Stimulated activated naive B cell treated with anti-CD40 and anti-IgM and Interleukin-4, amounts not matched to agents 10 μg/mL and 1 μg/mL and 100 μg/mL, for 72 hours (primary cell): ENCODE measurements around the gene SPAAR.
"Not testable (repeated sequence)": the region's sequence is repeated elsewhere in the genome, so short reads cannot be mapped to it uniquely, and the experiment has no call there.

ENCODE experiments used
- ATAC-seq, 2 donors: fragments of 150-1000 bp; cut with Tn5 transposase; replicated peaks; 2 replicates each; pipeline ENCODE4 v1.10.0; 2021; ENCODE audit warnings: moderate library complexity in 1 of 2
- DNase-seq: peaks from one replicate; pipeline ENCODE4 v3.0.0; 2021
- H3K27ac Mint-ChIP-seq: one replicate; pipeline ENCODE4 v1.8.0; 2022; ENCODE audit warnings: mild to moderate bottlenecking, mixed read lengths
- H3K27me3 Mint-ChIP-seq, 2 donors: one replicate each; pipeline ENCODE4 v1.8.0; 2022; ENCODE audit warnings: mixed read lengths in 2 of 2
- H3K36me3 Mint-ChIP-seq, 2 donors: one replicate each; pipeline ENCODE4 v1.8.0; 2022; ENCODE audit warnings: mixed read lengths in 2 of 2, mild to moderate bottlenecking in 1 of 2
- H3K4me1 Mint-ChIP-seq, 2 donors: one replicate each; pipeline ENCODE4 v1.8.0; 2022; ENCODE audit warnings: mixed read lengths in 2 of 2, mild to moderate bottlenecking in 1 of 2
- H3K4me3 Mint-ChIP-seq, 2 donors: one replicate each; pipeline ENCODE4 v1.8.0; 2022; ENCODE audit warnings: mild to moderate bottlenecking in 2 of 2, mixed read lengths in 2 of 2, moderate library complexity in 1 of 2
- H3K9me3 Mint-ChIP-seq, 2 donors: one replicate each; pipeline ENCODE4 v1.8.0; 2022; ENCODE audit warnings: mixed read lengths in 2 of 2, mild to moderate bottlenecking in 1 of 2

Gene SPAAR

GRCh38 chr9:35884908-35885307, 24.4 kb upstream of the SPAAR start:
- peaks cover 5 to 17% of the 10 kb centered on the region in 2 donors for H3K27me3 Mint-ChIP-seq
- H3K4me3 Mint-ChIP-seq, H3K9me3 Mint-ChIP-seq, DNase-seq, H3K4me1 Mint-ChIP-seq, ATAC-seq, H3K27ac Mint-ChIP-seq, H3K36me3 Mint-ChIP-seq: not testable (repeated sequence)

DNA sequence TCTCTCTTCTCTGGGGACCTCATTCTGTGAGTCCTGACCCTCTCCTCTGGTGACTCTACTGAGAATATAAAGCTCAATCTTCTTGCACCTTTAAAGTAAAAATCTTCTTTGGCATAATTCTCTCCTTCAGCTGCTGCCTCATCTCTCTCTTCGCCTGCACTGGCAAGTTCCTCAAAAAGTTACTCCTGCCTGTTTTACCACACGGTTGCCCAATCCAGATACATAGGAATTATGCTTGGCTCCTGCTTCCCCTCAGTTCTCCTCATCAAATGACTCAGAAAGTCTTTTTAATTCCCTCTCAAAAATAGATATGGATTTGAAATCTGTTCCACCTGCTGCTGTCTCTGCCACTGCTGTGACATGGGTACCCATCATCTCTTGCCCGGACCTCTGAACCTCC, 17.6 kb upstream of the SPAAR start:
- Mint-ChIP-seq H3K4me3 (no peak overlapping the region), H3K27me3 (peaks cover 23 to 26% of the 10 kb centered on the region in 2 donors), H3K4me1 (no peaks in the 10 kb centered on the region), H3K9me3 (no peaks in the 10 kb centered on the region), H3K36me3 (no peaks in the 10 kb centered on the region), H3K27ac (no peak overlapping the region)
- ATAC-seq = no peak
- no peak for DNase-seq

GRCh38 chr9:35892051-35892450, 17.2 kb upstream of the SPAAR start:
- peaks cover 23 to 26% of the 10 kb centered on the region in 2 donors for H3K27me3 Mint-ChIP-seq
- no peaks in the 10 kb centered on the region for H3K4me1 Mint-ChIP-seq
- H3K9me3 Mint-ChIP-seq = no peaks in the 10 kb centered on the region
- H3K4me3 Mint-ChIP-seq = no peak overlapping the region
- ATAC-seq (no peak), DNase-seq (no peak)
- no peak overlapping the region for H3K27ac Mint-ChIP-seq
- H3K36me3 Mint-ChIP-seq = no peaks in the 10 kb centered on the region

GRCh38 chr9:35896570-35896969, 12.7 kb upstream of the SPAAR start:
- Mint-ChIP-seq H3K9me3 (no peaks in the 10 kb centered on the region), H3K4me1 (no peaks in the 10 kb centered on the region), H3K27me3 (peaks cover 21 to 27% of the 10 kb centered on the region in 2 donors), H3K36me3 (no peaks in the 10 kb centered on the region), H3K4me3 (no peak overlapping the region), H3K27ac (no peak overlapping the region)
- no peak for ATAC-seq
- DNase-seq = no peak

DNA sequence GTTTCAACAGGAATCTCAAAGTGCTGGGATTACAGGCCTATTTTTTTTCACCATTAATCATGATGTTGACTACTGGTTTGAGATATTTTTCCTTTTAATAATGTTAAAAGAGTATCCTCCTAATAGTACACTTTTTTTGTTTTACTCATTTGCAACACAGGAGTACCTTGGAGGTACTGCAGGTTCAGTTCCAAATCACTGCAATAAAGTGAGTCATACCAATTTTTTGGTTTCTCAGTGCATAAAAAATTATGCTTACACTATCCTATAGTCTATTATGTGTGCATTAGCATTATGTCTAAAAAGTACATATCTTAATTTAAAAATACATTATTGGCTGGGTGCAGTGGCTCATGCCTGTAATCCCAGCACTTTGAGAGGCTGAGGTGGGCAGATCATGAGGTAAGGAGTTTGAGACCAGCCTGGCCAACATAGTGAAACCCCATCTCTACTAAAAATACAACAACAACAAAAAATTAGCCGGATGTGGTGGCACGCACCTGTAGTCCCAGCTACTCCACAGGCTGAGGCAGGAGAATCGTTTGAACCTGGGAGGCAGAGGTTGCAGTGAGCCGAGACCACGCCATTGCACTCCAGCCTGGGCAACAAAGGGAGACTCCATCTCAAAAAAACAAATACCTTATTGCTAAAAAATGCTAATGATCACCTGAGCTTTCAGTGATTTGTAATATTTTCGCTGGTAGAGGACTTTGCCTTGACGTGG, 11.8 kb upstream of the SPAAR start:
- H3K27ac Mint-ChIP-seq, H3K4me1 Mint-ChIP-seq, ATAC-seq, H3K36me3 Mint-ChIP-seq, DNase-seq, H3K4me3 Mint-ChIP-seq, H3K9me3 Mint-ChIP-seq: not testable (repeated sequence)
- H3K27me3 Mint-ChIP-seq = peaks cover 13 to 21% of the 10 kb centered on the region in 2 donors

DNA sequence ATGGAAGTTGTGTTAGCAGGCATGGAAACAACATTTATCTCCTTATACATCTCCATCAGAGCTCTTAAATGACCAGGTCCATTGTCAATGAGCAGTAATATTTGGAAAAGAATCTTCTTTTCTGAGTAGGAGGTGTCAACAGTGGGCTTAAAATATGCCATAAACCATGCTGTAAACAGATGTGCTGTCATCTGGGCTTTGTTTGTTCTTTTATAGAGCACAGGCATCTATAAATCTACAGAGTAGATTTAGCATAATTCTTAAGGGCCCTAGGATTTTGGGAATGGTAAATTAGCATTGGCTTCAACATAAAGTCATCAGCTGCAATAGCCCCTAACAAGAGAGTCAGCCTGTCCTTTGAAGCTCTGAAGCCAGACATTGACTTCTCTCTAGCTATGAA, 11.0 kb upstream of the SPAAR start:
- Mint-ChIP-seq H3K27me3 (peaks cover 17 to 26% of the 10 kb centered on the region in 2 donors), H3K4me3 (no peak overlapping the region), H3K4me1 (no peaks in the 10 kb centered on the region), H3K9me3 (no peaks in the 10 kb centered on the region), H3K27ac (no peak overlapping the region), H3K36me3 (no peaks in the 10 kb centered on the region)
- no peak for ATAC-seq
- no peak for DNase-seq

DNA sequence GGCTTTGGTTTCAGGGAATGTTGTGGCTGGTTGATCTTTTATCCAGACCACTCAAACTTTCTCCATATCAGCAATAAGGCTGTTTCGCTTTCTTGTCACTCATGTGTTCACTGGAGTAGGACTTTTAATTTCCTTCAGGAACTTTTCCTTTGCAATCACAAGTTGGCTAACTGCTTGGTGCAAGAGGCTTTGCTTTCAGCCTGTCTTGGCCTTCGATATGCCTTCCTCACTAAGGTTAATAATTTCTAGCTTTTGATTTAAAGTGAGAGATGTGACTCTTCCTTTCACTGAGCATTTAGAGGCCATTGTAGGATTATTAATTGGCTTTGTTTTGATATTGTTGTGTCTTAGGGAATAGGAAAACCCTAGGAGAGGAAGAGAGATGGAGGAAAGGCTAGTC, 10.3 kb upstream of the SPAAR start:
- H3K4me1 Mint-ChIP-seq = no peaks in the 10 kb centered on the region
- ATAC-seq (no peak), DNase-seq (no peak)
- H3K9me3 Mint-ChIP-seq = no peaks in the 10 kb centered on the region
- H3K27me3 Mint-ChIP-seq = peaks cover 15 to 23% of the 10 kb centered on the region in 2 donors
- no peaks in the 10 kb centered on the region for H3K36me3 Mint-ChIP-seq
- no peak overlapping the region for H3K4me3 Mint-ChIP-seq
- H3K27ac Mint-ChIP-seq = no peak overlapping the region

GRCh38 chr9:35903049-35903448, 6.2 kb upstream of the SPAAR start:
- Mint-ChIP-seq H3K27ac (no peak overlapping the region), H3K36me3 (no peaks in the 10 kb centered on the region), H3K4me1 (peaks cover under 1 to 6% of the 10 kb centered on the region in 2 donors), H3K4me3 (no peak overlapping the region), H3K9me3 (no peaks in the 10 kb centered on the region), H3K27me3 (peaks cover 28 to 40% of the 10 kb centered on the region in 2 donors)
- peak; percentile 77 to 81 for ATAC-seq
- DNase-seq = no peak

DNA sequence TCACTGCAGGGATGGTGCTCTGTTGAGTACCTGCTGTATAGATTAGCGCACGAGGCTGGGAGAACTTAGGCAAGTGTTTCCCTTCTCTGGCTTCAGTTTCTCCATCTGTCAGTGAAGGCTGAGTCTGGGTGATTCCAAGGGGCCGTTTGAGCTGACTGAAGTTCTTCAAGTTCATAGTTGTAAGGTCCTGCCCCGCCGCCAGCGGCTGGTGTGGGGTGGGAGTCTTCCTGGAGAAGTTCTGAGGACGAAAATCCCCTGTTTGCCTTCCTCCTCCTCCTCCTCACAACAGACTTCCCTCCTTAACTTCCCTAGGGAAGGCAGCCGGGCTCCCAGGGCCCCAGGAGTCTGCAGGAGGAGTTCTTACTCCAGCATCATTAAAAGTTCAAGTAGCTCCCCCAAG, 5.0 kb upstream of the SPAAR start:
- Mint-ChIP-seq H3K36me3 (no peaks in the 10 kb centered on the region), H3K27ac (no peak overlapping the region), H3K27me3 (peaks cover 29 to 47% of the 10 kb centered on the region in 2 donors), H3K4me1 (peaks cover 5 to 12% of the 10 kb centered on the region in 2 donors), H3K9me3 (no peaks in the 10 kb centered on the region), H3K4me3 (no peak overlapping the region)
- DNase-seq (no peak), ATAC-seq (no peak)

DNA sequence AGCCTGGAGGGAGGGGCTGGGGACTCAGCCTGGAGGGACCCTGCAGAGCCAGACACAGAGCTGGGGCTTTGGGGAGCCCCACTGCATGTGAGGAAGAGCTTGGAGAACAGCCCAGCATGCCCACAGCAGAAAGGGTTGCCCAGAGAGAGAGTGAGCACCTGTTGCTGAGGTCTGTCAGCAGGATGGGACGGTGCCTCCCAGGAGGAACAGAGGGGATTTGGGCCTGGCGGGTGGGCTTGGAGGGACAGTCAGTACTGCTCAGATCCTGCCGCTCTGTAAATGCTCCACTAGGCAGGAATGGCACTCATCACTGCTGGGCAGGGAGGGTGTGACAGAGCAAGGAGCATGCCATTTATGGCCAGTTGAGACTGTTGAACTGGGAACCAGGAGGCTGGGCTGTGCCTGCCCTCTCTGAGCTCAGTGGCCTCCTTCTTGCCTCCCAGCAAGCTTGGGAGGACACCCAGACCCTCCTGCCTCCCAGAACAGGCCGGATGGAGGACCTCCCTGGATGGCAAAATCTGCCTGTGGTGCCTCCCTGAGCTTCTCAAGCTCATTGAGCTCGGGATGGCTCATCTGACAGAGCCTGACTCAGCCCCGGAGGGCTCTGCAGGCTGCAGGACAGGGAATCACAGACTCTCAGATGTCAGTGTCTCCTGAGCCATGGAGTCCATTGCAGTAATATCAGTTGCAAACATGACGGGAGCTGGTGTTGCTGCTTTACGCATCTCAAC, 4.1 kb upstream of the SPAAR start:
- Mint-ChIP-seq H3K4me3 (no peak overlapping the region), H3K9me3 (no peaks in the 10 kb centered on the region), H3K27me3 (peaks cover 33 to 47% of the 10 kb centered on the region in 2 donors), H3K27ac (no peak overlapping the region), H3K36me3 (no peaks in the 10 kb centered on the region), H3K4me1 (peaks cover 5 to 12% of the 10 kb centered on the region in 2 donors)
- DNase-seq (no peak), ATAC-seq (no peak)

DNA sequence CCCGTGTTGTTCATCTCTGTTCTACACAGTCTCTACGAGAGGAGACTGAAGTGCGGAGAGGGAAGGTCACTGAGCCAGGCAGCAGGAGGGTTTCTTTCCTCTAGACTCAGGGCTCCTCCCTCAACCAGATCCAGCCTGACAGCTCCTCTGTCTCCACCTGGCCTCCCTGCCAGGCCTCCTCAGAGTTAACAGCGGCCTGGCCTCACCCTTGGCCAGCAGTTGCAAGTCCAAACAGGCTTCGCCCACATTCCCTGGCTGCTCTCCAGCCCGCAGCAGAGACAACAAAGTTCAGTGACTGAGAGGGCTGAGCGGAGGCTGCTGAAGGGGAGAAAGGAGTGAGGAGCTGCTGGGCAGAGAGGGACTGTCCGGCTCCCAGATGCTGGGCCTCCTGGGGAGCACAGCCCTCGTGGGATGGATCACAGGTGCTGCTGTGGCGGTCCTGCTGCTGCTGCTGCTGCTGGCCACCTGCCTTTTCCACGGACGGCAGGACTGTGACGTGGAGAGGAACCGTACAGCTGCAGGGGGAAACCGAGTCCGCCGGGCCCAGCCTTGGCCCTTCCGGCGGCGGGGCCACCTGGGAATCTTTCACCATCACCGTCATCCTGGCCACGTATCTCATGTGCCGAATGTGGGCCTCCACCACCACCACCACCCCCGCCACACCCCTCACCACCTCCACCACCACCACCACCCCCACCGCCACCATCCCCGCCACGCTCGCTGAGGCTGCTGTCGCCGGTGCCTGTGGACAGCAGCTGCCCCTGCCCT, 3.2 kb upstream of the SPAAR start, which contains the start of gene HRCT1:
HRCT1 (plus strand) TSS at position 291 of the 768 bp plus-strand sequence; CDS start at position 377, 86 bp downstream.
- Mint-ChIP-seq H3K27ac (no peak within 1 kb of the TSS), H3K4me1 (peaks cover 10 to 19% of the 10 kb centered on the region in 2 donors), H3K27me3 (peaks cover 33 to 47% of the 10 kb centered on the region in 2 donors), H3K9me3 (no peaks in the 10 kb centered on the region), H3K36me3 (no peaks in the 10 kb centered on the region), H3K4me3 (no peak within 1 kb of the TSS)
- ATAC-seq (no peak), DNase-seq (no peak)

DNA sequence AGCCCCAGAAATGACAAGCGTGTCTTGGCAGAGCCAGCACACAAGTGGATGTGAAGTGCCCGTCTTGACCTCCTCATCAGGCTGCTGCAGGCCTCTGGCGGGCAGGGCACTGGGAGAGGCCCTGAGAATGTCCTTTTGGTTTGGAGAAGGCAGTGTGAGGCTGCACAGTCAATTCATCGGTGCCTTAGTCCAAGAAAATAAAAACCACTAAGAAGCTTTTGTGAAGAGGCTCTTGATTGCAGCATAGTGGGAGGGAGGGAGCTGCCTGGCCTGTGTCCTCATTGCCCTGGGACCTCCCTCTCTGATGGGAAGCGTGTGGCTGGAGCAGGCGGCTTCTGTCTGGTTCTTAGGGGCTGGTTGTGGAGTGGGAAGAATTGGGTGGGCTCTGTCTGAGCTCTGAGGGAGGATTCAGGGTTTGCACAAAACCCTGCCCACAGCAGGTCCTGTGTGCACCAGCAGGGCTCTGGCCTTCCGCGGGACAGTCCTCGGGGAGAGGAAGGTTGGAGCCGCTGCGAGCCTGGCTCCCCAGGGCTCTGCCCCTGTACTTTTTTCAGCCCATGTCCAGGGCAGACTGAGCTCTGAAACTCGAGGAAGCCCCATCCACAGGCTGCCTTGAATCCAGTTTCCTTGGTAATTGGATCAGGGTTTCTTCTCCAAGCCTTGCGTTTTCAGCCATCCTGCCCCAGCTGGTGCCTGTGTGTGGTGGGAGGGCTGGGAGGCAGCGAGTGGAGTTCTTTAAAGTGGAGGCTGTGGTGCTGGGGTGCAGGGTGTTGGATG, 2.2 kb upstream of the SPAAR start:
- Mint-ChIP-seq H3K4me1 (peaks cover 10 to 20% of the 10 kb centered on the region in 2 donors), H3K36me3 (no peaks in the 10 kb centered on the region), H3K4me3 (no peak overlapping the region), H3K27me3 (peaks cover 32 to 46% of the 10 kb centered on the region in 2 donors), H3K27ac (no peak overlapping the region), H3K9me3 (no peaks in the 10 kb centered on the region)
- DNase-seq (no peak), ATAC-seq (no peak)

DNA sequence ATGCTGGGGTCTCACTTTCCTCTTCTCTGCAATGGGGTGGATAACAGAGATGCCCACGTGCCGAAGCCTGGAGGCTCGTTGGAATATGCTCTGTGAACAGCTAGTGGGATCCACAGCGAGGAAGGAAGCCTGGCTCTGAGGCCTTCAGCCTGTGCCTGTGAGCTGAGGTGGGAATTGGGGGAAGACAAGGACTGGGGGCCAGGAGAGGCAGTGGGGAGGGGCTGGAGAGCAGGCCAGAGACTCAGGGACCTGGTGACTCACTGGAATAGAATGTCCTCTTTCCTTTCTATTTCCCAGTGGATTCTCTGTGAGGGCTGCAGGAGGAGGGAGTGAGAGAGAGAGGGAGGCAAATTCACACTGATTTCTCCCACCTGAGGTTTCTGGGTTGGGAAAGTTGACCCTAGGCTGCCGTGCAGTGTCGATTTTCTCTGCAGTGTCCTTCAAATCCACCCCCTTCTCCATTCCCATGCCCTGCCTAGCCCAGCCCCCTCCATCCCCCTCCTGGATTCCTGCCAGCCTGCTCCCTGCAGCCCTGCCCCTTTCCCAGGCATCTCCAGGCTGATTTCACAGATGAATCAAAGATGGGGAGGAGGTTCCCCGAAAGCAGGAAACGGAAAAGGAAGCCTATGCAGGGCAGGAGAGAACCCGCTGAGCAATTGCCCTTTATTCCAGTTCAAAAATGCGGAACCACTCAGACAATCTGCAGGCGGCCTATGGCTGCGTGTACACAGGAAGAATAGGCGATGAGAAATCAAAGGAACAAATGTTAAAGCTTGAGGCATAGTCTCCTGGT, 1.4 kb upstream of the SPAAR start:
- Mint-ChIP-seq H3K27me3 (peaks cover 30 to 44% of the 10 kb centered on the region in 2 donors), H3K36me3 (no peaks in the 10 kb centered on the region), H3K27ac (no peak overlapping the region), H3K9me3 (no peaks in the 10 kb centered on the region), H3K4me1 (peaks cover 10 to 20% of the 10 kb centered on the region in 2 donors), H3K4me3 (no peak overlapping the region)
- DNase-seq = no peak
- ATAC-seq = peak; percentile 46 to 61
